COLO668 (cell line): ENCODE results near the gene PTPRN2.

Experiments used
- DNase-seq: peaks from one replicate; lab custom pipeline; 2025; ENCODE audit not compliant: unreplicated experiment; lab: John Stamatoyannopoulos, UW

The PTPRN2 gene

DNA sequence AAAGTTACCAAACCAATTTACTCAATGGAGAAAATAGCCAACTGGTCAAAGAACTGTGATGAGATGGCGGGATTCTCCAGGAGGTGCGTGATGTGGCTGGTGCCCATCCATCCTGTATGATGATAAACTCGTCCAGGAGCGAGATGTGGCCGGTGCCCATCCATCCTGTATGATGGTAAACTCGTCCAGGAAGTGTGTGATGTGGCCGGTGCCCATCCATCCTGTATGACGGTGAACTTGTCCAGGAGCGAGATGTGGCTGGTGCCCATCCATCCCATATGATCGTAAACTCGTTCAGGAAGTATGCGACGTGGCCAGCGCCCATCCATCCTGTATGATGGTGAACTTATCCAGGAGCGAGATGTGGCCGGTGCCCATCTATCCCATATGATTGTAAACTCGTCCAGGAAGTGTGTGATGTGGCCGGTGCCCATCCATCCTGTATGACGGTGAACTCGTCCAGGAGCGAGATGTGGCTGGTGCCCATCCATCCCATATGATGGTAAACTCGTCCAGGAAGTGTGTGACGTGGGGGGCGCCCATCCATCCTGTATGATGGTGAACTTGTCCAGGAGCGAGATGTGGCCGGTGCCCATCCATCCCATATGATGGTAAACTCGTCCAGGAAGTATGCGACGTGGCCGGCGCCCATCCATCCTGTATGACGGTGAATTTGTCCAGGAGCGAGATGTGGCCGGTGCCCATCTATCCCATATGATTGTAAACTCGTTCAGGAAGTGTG lies 754.6 kb downstream of the PTPRN2 start:
- no peak for DNase-seq

GRCh38 chr7:157832421-157832820 lies 755.2 kb downstream of the PTPRN2 start:
- no peak for DNase-seq

DNA sequence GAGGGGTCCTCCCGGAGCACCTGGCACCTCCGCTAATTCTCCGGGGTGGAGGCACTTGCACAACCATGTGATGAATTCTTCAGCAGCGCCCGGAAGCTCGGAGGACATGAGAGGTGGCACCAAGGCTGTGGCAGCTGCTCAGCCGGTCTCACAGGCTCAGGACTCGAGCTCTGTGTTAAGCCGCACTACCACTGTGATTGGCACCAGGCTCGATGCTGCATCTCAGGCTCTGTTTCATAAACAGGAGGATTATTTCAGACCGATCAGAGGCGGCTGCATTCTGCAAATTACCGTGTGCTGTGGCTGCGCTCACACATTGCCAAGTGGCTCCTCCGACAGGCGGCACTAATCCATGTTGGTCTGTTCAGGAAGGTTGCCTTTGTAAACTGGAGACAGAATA lies 755.6 kb downstream of the PTPRN2 start:
- DNase-seq: no peak

DNA sequence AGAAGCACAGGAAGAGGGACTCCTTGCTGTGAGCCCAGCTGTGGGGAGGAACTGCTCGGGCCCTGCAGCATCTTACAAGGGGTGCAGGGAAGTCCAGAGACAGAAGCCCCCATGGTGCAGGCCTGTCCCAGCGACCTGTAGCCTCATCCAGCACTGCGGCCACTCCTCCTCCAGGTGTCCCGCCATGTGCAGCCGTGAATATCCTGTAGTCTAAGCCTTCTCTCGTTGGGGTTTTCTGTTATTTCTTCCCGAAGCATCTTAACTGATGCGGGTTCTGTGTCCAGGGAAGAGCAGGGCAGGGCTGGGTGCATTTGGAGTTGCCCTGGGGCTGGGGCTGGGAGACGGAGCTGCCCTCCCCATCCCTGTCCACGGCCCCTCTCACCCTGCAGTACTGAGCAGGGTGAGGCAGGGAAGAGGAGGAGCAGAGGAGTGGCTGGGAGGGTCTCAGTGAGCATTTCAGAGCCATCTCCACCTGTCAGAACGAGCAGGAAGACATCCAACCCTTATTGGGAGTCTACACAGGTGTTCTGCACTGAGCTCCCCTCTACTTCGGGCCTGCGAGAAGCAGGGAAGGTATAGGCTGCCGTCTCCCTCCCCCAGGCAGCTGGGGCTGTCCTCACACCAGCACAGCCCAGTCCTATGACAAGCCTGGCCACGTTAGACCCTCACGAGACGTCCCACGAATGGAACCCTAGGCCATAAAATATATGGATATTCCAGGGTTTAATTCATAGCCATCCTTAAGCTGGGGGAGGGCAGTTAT lies 756.3 kb downstream of the PTPRN2 start:
- no peak for DNase-seq

- DNase-seq: peak; percentile 94
Observed at GRCh38 chr7:157830331-157830730, 757.3 kb downstream of the PTPRN2 start.

GRCh38 chr7:157829491-157829890 lies 758.1 kb downstream of the PTPRN2 start:
- no peak for DNase-seq

- DNase-seq: no peak
Observed at GRCh38 chr7:157828881-157829280, 758.7 kb downstream of the PTPRN2 start.

DNA sequence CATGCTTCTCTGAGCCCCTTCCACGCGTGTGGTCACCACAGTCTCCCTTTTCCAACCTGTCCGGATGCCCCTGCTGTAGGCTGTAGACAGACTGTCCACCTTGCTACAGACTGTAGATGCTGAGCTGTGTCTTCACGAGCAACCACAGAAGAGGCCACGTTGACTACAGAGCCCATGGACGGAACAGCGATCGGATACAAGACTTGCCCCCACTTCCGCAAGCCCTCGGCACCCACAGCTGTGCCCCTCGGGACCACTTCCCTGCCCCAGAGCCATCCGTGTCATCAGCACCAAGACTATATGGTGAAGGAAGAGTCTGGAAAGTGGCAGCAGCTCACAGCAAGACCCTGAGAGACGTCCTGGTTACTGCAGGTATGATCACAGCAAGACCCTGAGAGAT lies 759.4 kb downstream of the PTPRN2 start:
- DNase-seq: no peak

- no peak for DNase-seq
Observed at GRCh38 chr7:157827863-157828160, 759.8 kb downstream of the PTPRN2 start.

- DNase-seq: no peak
Observed at GRCh38 chr7:157827045-157827862, 760.4 kb downstream of the PTPRN2 start.

DNA sequence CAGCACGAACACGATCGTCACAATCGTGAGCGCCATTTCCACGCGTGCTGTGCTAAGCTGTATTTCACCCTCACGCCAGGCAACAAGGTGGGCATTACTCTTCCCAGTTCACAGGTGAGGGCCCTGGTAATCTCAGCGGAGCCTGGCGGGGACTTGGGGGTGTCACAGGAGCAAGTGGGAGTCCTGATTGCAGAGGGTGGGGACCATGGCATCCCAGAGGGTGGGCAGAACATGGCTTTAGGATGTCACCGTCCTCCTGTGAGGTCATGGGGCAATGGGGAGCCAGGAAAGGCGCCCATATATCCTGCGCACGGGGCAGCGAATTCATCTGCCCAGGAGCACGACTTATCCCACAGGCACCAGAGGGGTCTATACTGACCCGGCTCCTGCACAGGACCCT lies 761.1 kb downstream of the PTPRN2 start:
- no peak for DNase-seq

DNA sequence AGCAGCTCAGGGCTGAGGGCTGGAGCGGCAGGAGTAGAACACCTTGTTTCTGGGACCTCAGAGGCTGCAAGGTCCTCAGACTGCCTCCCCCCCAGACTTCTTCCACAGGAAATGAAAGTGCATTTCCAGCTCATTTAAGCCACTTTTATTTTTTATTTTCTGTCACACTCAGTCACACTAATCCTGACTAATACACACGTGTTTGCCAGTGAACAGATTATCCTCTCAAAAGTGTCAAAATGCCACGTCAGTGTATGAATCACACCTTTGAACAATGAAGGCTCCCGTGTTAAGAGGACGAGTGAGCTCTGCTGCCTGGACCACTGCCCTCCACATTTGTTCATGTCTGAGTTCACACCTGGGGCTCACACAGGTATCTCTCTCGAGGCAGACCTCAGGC lies 762.3 kb downstream of the PTPRN2 start:
- DNase-seq: no peak

DNA sequence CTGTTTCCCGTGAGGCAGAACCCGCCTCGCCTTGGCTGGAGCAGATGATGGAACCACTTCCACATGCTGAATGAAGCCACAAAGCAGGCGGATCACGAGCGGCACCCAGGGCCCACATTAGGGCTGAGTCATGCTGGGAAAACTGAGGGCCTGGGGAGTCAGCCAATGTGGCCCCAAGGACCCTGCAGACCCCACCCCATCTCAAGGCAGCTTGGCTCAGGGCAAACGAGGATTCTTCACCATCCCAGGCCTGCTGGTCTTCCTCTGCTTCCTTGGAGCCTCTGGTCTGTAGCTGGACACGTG lies 762.9 kb downstream of the PTPRN2 start:
- no peak for DNase-seq

DNA sequence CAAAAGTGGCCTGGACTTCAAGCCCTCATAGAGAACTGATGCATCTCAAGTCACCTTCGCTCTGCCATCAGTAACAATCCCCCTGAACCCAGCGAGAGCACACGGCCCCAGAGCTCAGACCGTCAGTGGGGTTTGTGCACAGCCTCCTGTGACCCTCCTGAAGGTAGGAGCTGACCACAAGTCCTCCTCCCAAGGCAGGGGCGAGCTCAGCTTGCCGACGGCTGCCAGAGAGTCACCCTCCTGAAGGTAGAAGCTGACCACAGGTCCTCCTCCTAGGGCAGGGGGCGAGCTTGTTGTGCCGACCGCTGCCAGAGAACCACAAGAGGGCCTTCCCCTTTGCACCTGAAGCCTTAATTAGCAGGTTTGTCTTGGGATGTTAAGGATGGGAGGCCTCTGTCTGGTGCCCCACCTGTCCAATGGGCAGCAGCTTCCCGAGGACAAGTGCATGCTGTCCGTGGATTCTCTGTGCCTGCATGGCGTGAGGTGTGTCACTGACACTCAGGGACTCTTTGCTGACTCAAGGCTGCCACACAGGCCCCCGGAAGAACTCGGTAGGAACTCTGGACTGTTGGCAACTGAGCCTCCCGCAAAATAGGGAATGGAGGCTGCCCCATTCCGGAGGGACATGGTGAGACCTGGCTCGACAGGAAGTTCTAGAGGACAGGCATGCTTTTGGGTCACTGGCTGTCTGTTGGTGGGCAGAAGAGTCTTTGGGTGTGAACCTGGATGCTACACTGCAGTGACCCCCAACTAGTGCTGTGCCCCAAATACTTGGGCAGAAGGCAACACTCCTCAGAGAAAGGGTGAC lies 763.4 kb downstream of the PTPRN2 start:
- no peak for DNase-seq

DNA sequence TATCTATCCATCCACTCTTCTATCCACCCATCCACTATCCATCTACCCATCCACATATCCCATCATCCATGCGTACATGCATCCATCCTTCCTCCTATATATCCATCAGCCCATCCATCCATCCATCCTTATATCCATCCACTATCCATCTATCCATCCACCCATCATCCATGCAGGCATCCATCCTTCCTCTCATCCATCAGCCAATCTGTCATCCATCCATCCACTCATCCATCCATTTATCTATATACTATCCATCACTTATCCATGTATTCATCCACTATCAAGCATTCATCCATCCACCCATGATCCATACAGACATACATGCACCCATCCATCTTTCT lies 765.0 kb downstream of the PTPRN2 start:
- DNase-seq: no peak

DNA sequence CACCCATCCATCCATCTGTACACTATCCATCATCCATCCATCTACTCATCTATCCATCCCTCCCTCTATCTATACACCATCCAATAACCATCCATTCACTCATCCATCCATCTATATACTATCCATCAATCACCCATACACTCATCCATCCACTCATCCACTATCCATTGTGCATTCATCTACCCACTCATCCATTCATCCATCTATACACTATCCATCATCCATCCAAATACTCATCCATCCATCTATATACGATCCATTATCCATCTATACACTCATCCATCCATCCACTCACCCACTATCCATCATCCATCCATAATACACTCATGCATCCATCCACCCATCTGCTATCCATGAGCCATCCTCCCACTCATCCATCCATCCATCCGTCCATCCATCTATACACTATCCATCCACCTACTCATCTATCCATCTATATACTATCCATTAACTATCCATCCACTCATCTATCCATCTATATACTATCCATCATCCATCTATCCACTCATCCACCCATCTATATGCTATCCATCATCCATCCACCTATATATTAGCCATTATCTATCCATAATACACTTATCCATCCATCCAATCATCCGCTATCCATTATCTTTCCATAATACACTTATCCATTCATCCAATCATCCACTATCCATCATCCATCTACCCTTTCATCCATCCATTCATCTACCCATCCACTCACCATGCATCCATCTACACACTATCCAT lies 765.5 kb downstream of the PTPRN2 start:
- DNase-seq: no peak

GRCh38 chr7:157820796-157821195 lies 766.8 kb downstream of the PTPRN2 start:
- DNase-seq: no peak

DNA sequence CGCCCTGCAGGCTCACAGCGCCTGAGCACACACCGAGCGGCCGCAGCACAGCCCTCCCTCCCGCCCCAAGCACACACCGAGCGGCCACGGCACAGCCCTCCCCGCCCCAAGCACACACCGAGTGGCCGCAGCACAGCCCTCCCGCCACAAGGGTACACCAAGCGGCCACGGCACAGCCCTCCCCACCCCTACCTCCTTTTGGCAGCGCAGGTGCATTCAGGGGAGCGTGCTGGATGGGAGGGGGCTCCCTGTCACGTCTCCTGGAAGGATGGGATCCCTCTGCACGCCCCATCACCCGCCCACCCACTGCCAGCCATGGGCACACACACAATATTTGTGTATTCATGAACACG lies 768.2 kb downstream of the PTPRN2 start:
- DNase-seq: no peak

DNA sequence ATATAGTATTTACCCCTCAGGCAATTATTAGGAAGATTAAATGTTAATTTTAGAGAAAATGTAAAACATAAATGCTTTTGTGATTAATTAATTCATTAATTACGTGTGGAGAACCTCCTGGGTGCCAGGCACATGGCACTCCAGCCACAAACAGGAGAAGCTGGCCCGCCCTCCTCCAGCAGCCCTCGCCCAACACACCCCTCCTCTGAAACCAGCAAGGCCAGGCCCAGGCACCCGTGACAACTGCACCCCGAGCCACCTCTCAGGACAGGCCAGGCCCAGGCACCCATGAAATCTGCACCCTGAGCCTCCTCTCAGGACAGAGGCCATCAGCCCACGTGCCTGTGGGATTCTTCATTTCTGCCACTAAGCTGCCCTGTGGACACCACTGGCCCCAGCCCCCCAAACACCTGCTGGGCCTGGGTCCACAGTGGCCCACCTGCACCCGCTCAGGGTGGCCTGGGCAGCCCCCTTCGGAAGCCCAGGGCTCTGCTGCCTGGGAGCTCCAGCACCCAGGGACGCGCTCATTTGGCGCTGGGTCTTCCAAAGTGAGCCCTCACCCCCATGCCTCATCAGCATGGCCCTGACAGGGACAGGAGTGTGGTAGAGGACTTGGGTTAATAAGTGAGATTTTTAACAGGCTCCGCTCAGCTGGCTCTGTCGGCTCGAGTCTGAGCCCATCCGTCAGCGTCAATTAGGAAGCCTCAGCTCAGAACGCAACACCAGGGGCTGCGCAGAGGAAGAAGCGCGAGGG lies 768.7 kb downstream of the PTPRN2 start:
- DNase-seq: no peak
